NT2/D1 (cell line): ENCODE measurements around the gene SRCIN1.

Experiments
- SUZ12 ChIP-seq: IDR thresholded peaks from 2 replicates; pipeline ENCODE4 v1.6.1; 2011; ENCODE audit not compliant: insufficient read length, insufficient read depth; ENCODE audit errors: extremely low read depth
- YY1 ChIP-seq: IDR thresholded peaks from 2 replicates; pipeline ENCODE4 v1.6.1; 2011; ENCODE audit not compliant: insufficient read length, insufficient read depth
- ZNF274 ChIP-seq: IDR thresholded peaks from 2 replicates; pipeline ENCODE4 v1.6.1; 2011; ENCODE audit warnings: mild to moderate bottlenecking, low read depth, low read length

- TF ChIP-seq ZNF274, result no peak
- no peak for TF ChIP-seq YY1
- no peak for TF ChIP-seq SUZ12
Observed at GRCh38 chr17:38542286-38542685, 63.5 kb downstream of the SRCIN1 start.
